Panc1 (cell line): Measurements from ENCODE around the gene IL36B. TPM values are rescaled to one million over a fixed set of nuclear protein-coding genes. Genes with fewer than 3 reads are reported as not detected.

ENCODE experiments used
- ATAC-seq: fragments of 200-7000 bp; cut with Tn5 transposase; 2 replicates; pipeline ENCODE4 v1.9.1; 2020; ENCODE audit warnings: mild to moderate bottlenecking, moderate library complexity
- BruUV-seq: library from RNA; stranded (reverse); fragments of 400-500 nt; replicated peaks from 2 replicates; lab custom pipeline; 2021; lab: Mats Ljungman, UMichigan
- CTCF ChIA-PET: fragments of 300-600 bp; sonication (Branson Sonifier 250); formaldehyde crosslinking; loops from one replicate; lab custom pipeline; 2022; ENCODE audit warnings: antibody characterized with exemption; lab: Charles Lee
- POLR2A ChIA-PET: fragments of 300-600 bp; sonication (Branson Sonifier 250); formaldehyde crosslinking; loops from one replicate; lab custom pipeline; 2022; ENCODE audit warnings: antibody characterized with exemption; lab: Charles Lee
- DNase-seq: peaks from one replicate; pipeline ENCODE4 v3.0.0-alpha.2; 2010; ENCODE audit warnings: low read depth, low spot score
- H3K27ac ChIP-seq: 2 replicates; pipeline ENCODE4 v1.5.1; 2011; ENCODE audit warnings: mild to moderate bottlenecking, low read length, inconsistent platforms
- H3K27me3 ChIP-seq: fragments of 200-500 bp; sonication (Bioruptor generic); 2 replicates; pipeline ENCODE4 v1.6.0; 2014; ENCODE audit warnings: low read length, inconsistent platforms; ENCODE audit not compliant: control insufficient read depth, insufficient read depth
- H3K36me3 ChIP-seq: fragments of 200-500 bp; sonication (Bioruptor generic); 2 replicates; pipeline ENCODE4 v1.5.1; 2014; ENCODE audit warnings: inconsistent platforms, mild to moderate bottlenecking, low read length, moderate library complexity; ENCODE audit not compliant: control insufficient read depth, insufficient read depth
- H3K4me1 ChIP-seq: 2 replicates; pipeline ENCODE4 v1.5.1; 2011; ENCODE audit warnings: inconsistent platforms, mild to moderate bottlenecking, low read length, moderate library complexity; ENCODE audit not compliant: control insufficient read depth, insufficient read depth
- H3K4me3 ChIP-seq, 2 experiments: 2 replicates each; pipeline ENCODE4 v1.5.1; 2011 to 2012; ENCODE audit warnings: low read depth in 2 of 2, low read length in 2 of 2, mild to moderate bottlenecking in 2 of 2, inconsistent platforms in 1 of 2, moderate library complexity in 1 of 2
- H3K9me3 ChIP-seq: fragments of 200-500 bp; sonication (Bioruptor generic); 2 replicates; pipeline ENCODE4 v1.5.1; 2014; ENCODE audit warnings: low read depth, mild to moderate bottlenecking, inconsistent platforms, low read length, moderate library complexity; ENCODE audit not compliant: control insufficient read depth, insufficient read depth
- CTCF ChIP-seq: fragments of 450-650 bp; IDR thresholded peaks from 2 replicates; pipeline ENCODE4 v1.5.1; 2017; ENCODE audit warnings: mild to moderate bottlenecking
- POLR2AphosphoS5 ChIP-seq: IDR thresholded peaks from 2 replicates; pipeline ENCODE4 v1.6.1; 2012; ENCODE audit warnings: mild to moderate bottlenecking, low read depth, low read length, moderate library complexity
- REST ChIP-seq, 2 experiments: IDR thresholded peaks; 2 replicates each; pipeline ENCODE4 v1.6.1; 2011 to 2012; ENCODE audit warnings: low read depth in 2 of 2, control low read depth in 1 of 2, low read length in 1 of 2, mild to moderate bottlenecking in 1 of 2, moderate library complexity in 1 of 2; ENCODE audit not compliant: insufficient read depth in 1 of 2
- SIN3A ChIP-seq: IDR thresholded peaks from 2 replicates; pipeline ENCODE4 v1.6.1; 2012; ENCODE audit warnings: low read depth, mild to moderate bottlenecking, low read length, moderate library complexity, borderline replicate concordance; ENCODE audit not compliant: insufficient read depth
- TCF7L2 ChIP-seq: IDR thresholded peaks from 2 replicates; pipeline ENCODE4 v1.6.1; 2011; ENCODE audit warnings: mild to moderate bottlenecking, low read depth, low read length, inconsistent platforms
- in situ Hi-C: cut with HindIII; loops from 2 replicates; pipeline ENCODE4 v1.10.0; 2016; ENCODE audit warnings: low sequenced_read_pairs, low pct_unique_long_range_greater_than_20kb
- intact Hi-C: fragments of 100-400 bp; cut with micrococcal nuclease; formaldehyde crosslinking; loops from one replicate; pipeline ENCODE4 v1.10.0; 2022; ENCODE audit not compliant: unreplicated experiment
- total RNA-seq: library from RNA; stranded (reverse); gene quantifications from one replicate; pipeline ENCODE4 v1.2.1, GENCODE V29; 2021; ENCODE audit not compliant: unreplicated experiment

Gene IL36B
- total RNA-seq, 1 experiment from 2014 or later: not detected

GRCh38 chr2:113061241-113061640 is 8.6 kb upstream of the IL36B start:
- DNase-seq (no peak), ATAC-seq (no peak)
- Histone ChIP-seq H3K27ac (no peak overlapping the region), H3K4me1 (no peaks in the 10 kb centered on the region), H3K9me3 (no peaks in the 10 kb centered on the region), H3K4me3 (no peak overlapping the region), H3K36me3 (no peaks in the 10 kb centered on the region), H3K27me3 (no peaks in the 10 kb centered on the region)
- in situ Hi-C loops: no loop called here
- BruUV-seq: no TSS peak
- intact Hi-C loops: no loop called here
- ChIA-PET CTCF (no interaction called here), POLR2A (no interaction called here)
- TF ChIP-seq CTCF (no peak), REST (IDR thresholded peaks at IDR 0.05; ENCODE audit: insufficient read depth in 1 of 2, low read depth in 2 of 2, low read length in 1 of 2) (no peak), TCF7L2 (no peak), SIN3A (no peak), POLR2AphosphoS5 (no peak)

GRCh38 chr2:113060796-113061195 is 8.1 kb upstream of the IL36B start:
- in situ Hi-C loops: no loop called here
- no peaks in the 10 kb centered on the region for H3K36me3 ChIP-seq
- H3K4me1 ChIP-seq: no peaks in the 10 kb centered on the region
- no peaks in the 10 kb centered on the region for H3K27me3 ChIP-seq
- ChIA-PET POLR2A (no interaction called here), CTCF (no interaction called here)
- intact Hi-C loops: no loop called here
- H3K27ac ChIP-seq: no peak overlapping the region
- no peak for DNase-seq
- no peak overlapping the region for H3K4me3 ChIP-seq
- TF ChIP-seq POLR2AphosphoS5: no peak
- TF ChIP-seq TCF7L2: no peak
- TF ChIP-seq CTCF: no peak
- no peak for TF ChIP-seq REST (IDR thresholded peaks at IDR 0.05; ENCODE audit: insufficient read depth in 1 of 2, low read depth in 2 of 2, low read length in 1 of 2)
- TF ChIP-seq SIN3A: no peak
- BruUV-seq: no TSS peak
- no peak for ATAC-seq
- no peaks in the 10 kb centered on the region for H3K9me3 ChIP-seq
